GM12878 (cell line): ENCODE data around the gene RNF167. TPM values are rescaled to one million over a fixed set of nuclear protein-coding genes. Genes with fewer than 3 reads are reported as not detected.

Source experiments
- BHLHE40 ChIP-seq, 2 experiments: fragments of 450-650 bp in 1 of 2; IDR thresholded peaks; 2 replicates each; pipeline ENCODE4 v1.6.1; 2011 to 2017; ENCODE audit warnings: low read depth in 2 of 2, borderline replicate concordance in 1 of 2, improper control_type of control experiment in 1 of 2, low read length in 1 of 2, mild to moderate bottlenecking in 1 of 2
- GABPA ChIP-seq: IDR thresholded peaks from 2 replicates; pipeline ENCODE4 v1.6.1; 2014; ENCODE audit warnings: antibody characterized with exemption, low read depth, mild to moderate bottlenecking, inconsistent platforms
- GATAD2B ChIP-seq: fragments of 450-650 bp; conservative IDR thresholded peaks from 2 replicates; pipeline ENCODE4 v1.6.1; 2017; ENCODE audit warnings: low read depth, mild to moderate bottlenecking, moderate library complexity
- IKZF2 ChIP-seq, 2 experiments: fragments of 450-650 bp; IDR thresholded peaks; 2 replicates each; pipeline ENCODE4 v1.6.1; 2017; ENCODE audit warnings: mild to moderate bottlenecking in 2 of 2, moderate library complexity in 2 of 2
- IRF4 ChIP-seq: IDR thresholded peaks from 2 replicates; pipeline ENCODE4 v1.6.1; 2011; ENCODE audit warnings: low read depth, low read length
- MLLT1 ChIP-seq: fragments of 450-650 bp; IDR thresholded peaks from 2 replicates; pipeline ENCODE4 v1.6.1; 2016; ENCODE audit warnings: mild to moderate bottlenecking
- NBN ChIP-seq: fragments of 450-650 bp; IDR thresholded peaks from 2 replicates; pipeline ENCODE4 v1.6.1; 2016
- POLR2A ChIP-seq: IDR thresholded peaks from 2 replicates; pipeline ENCODE4 v1.6.1; 2011; ENCODE audit warnings: low read depth, mild to moderate bottlenecking, low read length
- RCOR1 ChIP-seq: conservative IDR thresholded peaks from 2 replicates; pipeline ENCODE4 v1.6.1; 2012; ENCODE audit warnings: low read depth, low read length, improper control_type of control experiment
- WRNIP1 ChIP-seq: IDR thresholded peaks from 2 replicates; pipeline ENCODE4 v1.6.1; 2011; ENCODE audit warnings: low read depth, low read length, improper control_type of control experiment, borderline replicate concordance
- ZBTB11 ChIP-seq: fragments of 450-650 bp; formaldehyde crosslinking; IDR thresholded peaks from 2 replicates; pipeline ENCODE4 v1.5.0; 2022; ENCODE audit warnings: mild to moderate bottlenecking, missing genetic modification characterization
- ZNF687 ChIP-seq: fragments of 450-650 bp; IDR thresholded peaks from 2 replicates; pipeline ENCODE4 v1.6.1; 2017; ENCODE audit warnings: mild to moderate bottlenecking, moderate library complexity
- ZZZ3 ChIP-seq: IDR thresholded peaks from 2 replicates; pipeline ENCODE4 v1.6.1; 2011; ENCODE audit warnings: low read depth; ENCODE audit not compliant: control insufficient read depth, insufficient read length
- polyA plus RNA-seq, 11 experiments: library from polyadenylated mRNA; depleted of rRNA in 4 of 11; unstranded in 6 of 11; stranded (reverse) in 5 of 11; fragments of >200 nt; fragmentation: Nextera tagmentation in 4 of 11; fragmentation: Illumina TruSeq in 1 of 11; extraction: Ambion mirVana in 4 of 11; extraction: Trizol in 1 of 11; gene quantifications; 1 replicate in 1 of 11; 2 replicates in 10 of 11; pipeline versions ENCODE4 v1.2.1 to v1.2.3, GENCODE V29; 2011 to 2016; ENCODE audit warnings: inconsistent platforms in 2 of 11, missing spikeins in 2 of 11, low read depth in 1 of 11
- total RNA-seq, 4 experiments: library from RNA; depleted of rRNA in 3 of 4; stranded (reverse); fragments of >200 nt in 3 of 4; fragmentation: Illumina TruSeq in 1 of 4; extraction: Trizol in 1 of 4; gene quantifications; 2 replicates each; pipeline versions ENCODE4 v1.2.1 to v1.2.3, GENCODE V29; 2013 to 2021
- TF ChIP-seq, protein P1 (sequence below): fragments of 450-650 bp; IDR thresholded peaks from 2 replicates; pipeline ENCODE4 v1.6.1; 2018; ENCODE audit warnings: mild to moderate bottlenecking, low read depth, moderate library complexity; ENCODE audit not compliant: partially characterized antibody
- TF ChIP-seq, protein P2 (sequence below): fragments of 450-650 bp; IDR thresholded peaks from 2 replicates; pipeline ENCODE4 v1.6.1; 2016; ENCODE audit warnings: mild to moderate bottlenecking

RNF167 gene
- total and polyA plus RNA-seq, 10 of the 15 experiments (the other 5 are each of a cell fraction or from before 2014, with no cell fraction given): 33.6 to 147 (median 57.6) TPM

DNA sequence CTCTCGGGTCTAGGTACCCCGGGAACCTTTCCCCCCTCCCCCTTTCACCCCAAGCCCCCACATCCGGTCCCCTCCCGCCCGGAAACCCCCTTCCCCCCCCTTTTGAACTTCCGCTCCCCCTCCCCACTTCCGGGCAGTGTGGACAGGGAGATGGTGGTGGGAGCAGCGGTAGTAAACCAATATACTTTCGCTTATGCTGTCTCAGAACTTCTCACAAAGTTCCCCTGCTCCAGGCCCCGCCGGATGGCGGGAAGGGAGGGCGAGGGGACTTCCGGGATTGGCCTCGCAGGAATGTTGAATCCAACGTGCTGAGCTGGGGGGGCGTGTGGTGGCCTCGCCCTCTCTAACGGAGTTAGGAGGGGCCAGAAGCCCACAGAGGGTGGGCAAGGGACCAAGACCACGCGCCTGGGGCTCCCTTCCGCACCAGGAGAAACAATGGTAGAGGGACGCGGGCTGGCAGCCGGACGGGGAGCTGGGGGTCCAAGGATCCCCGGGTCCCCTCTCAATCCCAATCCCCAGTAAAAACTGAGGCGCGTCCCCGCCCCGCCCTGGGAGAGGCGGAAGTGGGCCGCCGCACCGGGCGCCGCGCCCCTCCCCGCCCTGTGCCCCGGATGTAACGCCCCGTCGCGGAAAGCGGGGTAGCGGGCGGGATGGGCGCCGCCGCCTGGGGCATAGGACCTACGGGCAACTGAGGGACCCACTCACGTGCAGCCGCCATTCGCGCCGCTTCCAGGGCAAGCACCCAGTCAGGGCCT is 7.5 kb downstream of the RNF167 start (continued):
- TF ChIP-seq ZNF687 (no peak; the same call in 1 of the 2 replicates), BHLHE40 (IDR thresholded peaks at IDR 0.05; ENCODE audit: borderline replicate concordance in 1 of 2, low read depth in 2 of 2, low read length in 1 of 2) (peak; percentile 53 to 92; a peak in 3 of 4 replicates), IKZF2 (IDR thresholded peaks at IDR 0.05) (peak; percentile 77 to 78), RCOR1 (no peak), ZZZ3 (no peak), WRNIP1 (no peak), GABPA (no peak), IRF4 (0 out of 2 replicates have a peak, but pooled peaks have one; percentile 18), POLR2A (peak; percentile 78), GATAD2B (peak; percentile 69), MLLT1 (peak; percentile 85), NBN (peak; percentile 39; the same call in 1 of the 2 replicates), ZBTB11 (peak; percentile 52)
- TF ChIP-seq, protein P1, sequence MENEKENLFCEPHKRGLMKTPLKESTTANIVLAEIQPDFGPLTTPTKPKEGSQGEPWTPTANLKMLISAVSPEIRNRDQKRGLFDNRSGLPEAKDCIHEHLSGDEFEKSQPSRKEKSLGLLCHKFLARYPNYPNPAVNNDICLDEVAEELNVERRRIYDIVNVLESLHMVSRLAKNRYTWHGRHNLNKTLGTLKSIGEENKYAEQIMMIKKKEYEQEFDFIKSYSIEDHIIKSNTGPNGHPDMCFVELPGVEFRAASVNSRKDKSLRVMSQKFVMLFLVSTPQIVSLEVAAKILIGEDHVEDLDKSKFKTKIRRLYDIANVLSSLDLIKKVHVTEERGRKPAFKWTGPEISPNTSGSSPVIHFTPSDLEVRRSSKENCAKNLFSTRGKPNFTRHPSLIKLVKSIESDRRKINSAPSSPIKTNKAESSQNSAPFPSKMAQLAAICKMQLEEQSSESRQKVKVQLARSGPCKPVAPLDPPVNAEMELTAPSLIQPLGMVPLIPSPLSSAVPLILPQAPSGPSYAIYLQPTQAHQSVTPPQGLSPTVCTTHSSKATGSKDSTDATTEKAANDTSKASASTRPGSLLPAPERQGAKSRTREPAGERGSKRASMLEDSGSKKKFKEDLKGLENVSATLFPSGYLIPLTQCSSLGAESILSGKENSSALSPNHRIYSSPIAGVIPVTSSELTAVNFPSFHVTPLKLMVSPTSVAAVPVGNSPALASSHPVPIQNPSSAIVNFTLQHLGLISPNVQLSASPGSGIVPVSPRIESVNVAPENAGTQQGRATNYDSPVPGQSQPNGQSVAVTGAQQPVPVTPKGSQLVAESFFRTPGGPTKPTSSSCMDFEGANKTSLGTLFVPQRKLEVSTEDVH: peak; percentile 50
- TF ChIP-seq, protein P2, sequence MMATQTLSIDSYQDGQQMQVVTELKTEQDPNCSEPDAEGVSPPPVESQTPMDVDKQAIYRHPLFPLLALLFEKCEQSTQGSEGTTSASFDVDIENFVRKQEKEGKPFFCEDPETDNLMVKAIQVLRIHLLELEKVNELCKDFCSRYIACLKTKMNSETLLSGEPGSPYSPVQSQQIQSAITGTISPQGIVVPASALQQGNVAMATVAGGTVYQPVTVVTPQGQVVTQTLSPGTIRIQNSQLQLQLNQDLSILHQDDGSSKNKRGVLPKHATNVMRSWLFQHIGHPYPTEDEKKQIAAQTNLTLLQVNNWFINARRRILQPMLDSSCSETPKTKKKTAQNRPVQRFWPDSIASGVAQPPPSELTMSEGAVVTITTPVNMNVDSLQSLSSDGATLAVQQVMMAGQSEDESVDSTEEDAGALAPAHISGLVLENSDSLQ: peak; percentile 19; the same call in 1 of the 2 replicates
